Neural cell (in vitro differentiated cells): ENCODE results near the gene CCND1. TPM values are rescaled to one million over a fixed set of nuclear protein-coding genes. Genes with fewer than 3 reads are reported as not detected.

Experiments used
- H2AFZ ChIP-seq: fragments of 200-600, 300-800 bp; sonication (generic), shearing (Covaris generic); 2 replicates; pipeline ENCODE4 v1.6.0; 2014; ENCODE audit warnings: low read depth, mild to moderate bottlenecking, antibody characterized with exemption, low read length, moderate library complexity
- H3F3A ChIP-seq: fragments of 200-600 bp; shearing (Covaris generic); 2 replicates; pipeline ENCODE4 v1.6.1; 2016; ENCODE audit warnings: mild to moderate bottlenecking, moderate library complexity, mixed read lengths, antibody characterized with exemption, low read length; ENCODE audit not compliant: insufficient read depth, poor library complexity, severe bottlenecking
- H3K27ac ChIP-seq: fragments of 200-600, 300-800 bp; sonication (generic), shearing (Covaris generic); 2 replicates; pipeline ENCODE4 v1.5.1; 2014; ENCODE audit warnings: mild to moderate bottlenecking, low read length, moderate library complexity
- H3K27me3 ChIP-seq: fragments of 300-800, 200-600 bp; sonication (generic), shearing (Covaris generic); 2 replicates; pipeline ENCODE4 v1.6.0; 2014; ENCODE audit warnings: mild to moderate bottlenecking, low read depth, low read length, moderate library complexity; ENCODE audit not compliant: insufficient read depth
- H3K36me3 ChIP-seq: fragments of 300-800, 200-600 bp; sonication (generic), shearing (Covaris generic); 2 replicates; pipeline ENCODE4 v1.5.1; 2014; ENCODE audit warnings: mild to moderate bottlenecking, antibody characterized with exemption, low read length, moderate library complexity; ENCODE audit not compliant: insufficient read depth
- H3K4me2 ChIP-seq: fragments of 300-800, 200-600 bp; sonication (generic), shearing (Covaris generic); 2 replicates; pipeline ENCODE4 v1.6.0; 2014; ENCODE audit warnings: mild to moderate bottlenecking, low read length
- H3K4me3 ChIP-seq: fragments of 300-800, 200-600 bp; sonication (generic), shearing (Covaris generic); 2 replicates; pipeline ENCODE4 v1.5.1; 2014; ENCODE audit warnings: mild to moderate bottlenecking, low read length, moderate library complexity
- H3K79me2 ChIP-seq: fragments of 200-600 bp; shearing (Covaris generic); replicated peaks from 2 replicates; pipeline ENCODE4 v1.6.0; 2014; ENCODE audit warnings: mild to moderate bottlenecking, low read length, moderate library complexity; ENCODE audit not compliant: insufficient read depth
- H3K9ac ChIP-seq: fragments of 300-800, 200-600 bp; sonication (generic), shearing (Covaris generic); 2 replicates; pipeline ENCODE4 v1.6.1; 2016; ENCODE audit warnings: mild to moderate bottlenecking, low read length, mixed read lengths
- H3K9me2 ChIP-seq: fragments of 200-600 bp; shearing (Covaris generic); 2 replicates; pipeline ENCODE4 v1.6.1; 2016; ENCODE audit warnings: mild to moderate bottlenecking, low read length, mixed read lengths; ENCODE audit not compliant: insufficient read depth
- H3K9me3 ChIP-seq: fragments of 200-600, 300-800 bp; sonication (generic), shearing (Covaris generic); 2 replicates; pipeline ENCODE4 v1.6.1; 2016; ENCODE audit warnings: mild to moderate bottlenecking, mixed run types, low read length, moderate library complexity, mixed read lengths
- H4K20me1 ChIP-seq: fragments of 200-600 bp; shearing (Covaris generic); 2 replicates; pipeline ENCODE4 v1.6.1; 2016; ENCODE audit warnings: mild to moderate bottlenecking, mixed run types; ENCODE audit not compliant: insufficient read depth
- EP300 ChIP-seq: fragments of 450-650 bp; conservative IDR thresholded peaks from 2 replicates; pipeline ENCODE4 v1.6.1; 2014; ENCODE audit warnings: antibody characterized with exemption, mild to moderate bottlenecking, moderate library complexity; ENCODE audit not compliant: poor library complexity, severe bottlenecking
- EZH2 ChIP-seq: fragments of 200-600, 300-800 bp; shearing (Covaris generic), sonication (generic); IDR thresholded peaks from 2 replicates; pipeline ENCODE4 v1.6.1; 2014; ENCODE audit warnings: antibody characterized with exemption, low read length, borderline replicate concordance, mild to moderate bottlenecking; ENCODE audit not compliant: insufficient read depth, poor library complexity, severe bottlenecking
- MXI1 ChIP-seq: fragments of 450-650 bp; conservative IDR thresholded peaks from 2 replicates; pipeline ENCODE4 v1.6.1; 2014; ENCODE audit warnings: antibody characterized with exemption, mild to moderate bottlenecking; ENCODE audit not compliant: poor library complexity, severe bottlenecking
- POLR2AphosphoS5 ChIP-seq: IDR thresholded peaks from 2 replicates; pipeline ENCODE4 v1.6.1; 2012
- RAD21 ChIP-seq: fragments of 450-650 bp; conservative IDR thresholded peaks from 2 replicates; pipeline ENCODE4 v1.6.1; 2014; ENCODE audit warnings: antibody characterized with exemption, mild to moderate bottlenecking, moderate library complexity
- SMC3 ChIP-seq: fragments of 450-650 bp; conservative IDR thresholded peaks from 2 replicates; pipeline ENCODE4 v1.6.1; 2014; ENCODE audit warnings: antibody characterized with exemption, mild to moderate bottlenecking, moderate library complexity; ENCODE audit not compliant: poor library complexity
- TAF1 ChIP-seq: IDR thresholded peaks from 2 replicates; pipeline ENCODE4 v1.6.1; 2012; ENCODE audit warnings: low read depth
- polyA plus RNA-seq: library from polyadenylated mRNA; depleted of rRNA; stranded (reverse); fragments of >200 nt; gene quantifications from 2 replicates; pipeline ENCODE4 v1.2.3, GENCODE V29; 2014
- TF ChIP-seq, protein P1 (sequence below): IDR thresholded peaks from 2 replicates; pipeline ENCODE4 v1.6.1; 2012; ENCODE audit warnings: borderline replicate concordance
- TF ChIP-seq, protein P2 (sequence below): fragments of 450-650 bp; IDR thresholded peaks from 2 replicates; pipeline ENCODE4 v1.5.1; 2014; ENCODE audit warnings: antibody characterized with exemption, mild to moderate bottlenecking, moderate library complexity; ENCODE audit not compliant: poor library complexity, severe bottlenecking

CCND1 gene
- polyA plus RNA-seq, 1 donor from 2014 or later: 2.7 TPM

- H4K20me1 ChIP-seq: no peaks in the 10 kb centered on the region
- no peaks in the 10 kb centered on the region for H3F3A ChIP-seq
- no peaks in the 10 kb centered on the region for H3K79me2 ChIP-seq
Observed at GRCh38 chr11:69646493-69647389, 5.8 kb downstream of the CCND1 start.

GRCh38 chr11:69647390-69647748 lies 6.4 kb downstream of the CCND1 start:
- Histone ChIP-seq H3K9me3 (no peaks in the 10 kb centered on the region), H3K27ac (no peak overlapping the region)

More at GRCh38 chr11:69646493-69647389, 5.8 kb downstream of the CCND1 start:
- Histone ChIP-seq H3K27me3 (peaks cover 23% of the 10 kb centered on the region), H3K9me2 (no peaks in the 10 kb centered on the region), H3K27ac (no peak overlapping the region), H3K4me3 (no peak overlapping the region), H2AFZ (no peak overlapping the region), H3K36me3 (no peaks in the 10 kb centered on the region), H3K9me3 (no peaks in the 10 kb centered on the region), H3K9ac (no peak overlapping the region), H3K4me2 (no peak overlapping the region)
- TF ChIP-seq MXI1 (no peak), TAF1 (no peak), POLR2AphosphoS5 (no peak), EZH2 (no peak)

More at GRCh38 chr11:69647390-69647748, 6.4 kb downstream of the CCND1 start:
- H3K4me2 ChIP-seq: no peak overlapping the region
- no peaks in the 10 kb centered on the region for H3K36me3 ChIP-seq
- no peak overlapping the region for H2AFZ ChIP-seq
- no peak overlapping the region for H3K4me3 ChIP-seq
- H3K9me2 ChIP-seq: no peaks in the 10 kb centered on the region
- no peak for TF ChIP-seq POLR2AphosphoS5
- no peak for TF ChIP-seq EP300
- TF ChIP-seq, protein P1, sequence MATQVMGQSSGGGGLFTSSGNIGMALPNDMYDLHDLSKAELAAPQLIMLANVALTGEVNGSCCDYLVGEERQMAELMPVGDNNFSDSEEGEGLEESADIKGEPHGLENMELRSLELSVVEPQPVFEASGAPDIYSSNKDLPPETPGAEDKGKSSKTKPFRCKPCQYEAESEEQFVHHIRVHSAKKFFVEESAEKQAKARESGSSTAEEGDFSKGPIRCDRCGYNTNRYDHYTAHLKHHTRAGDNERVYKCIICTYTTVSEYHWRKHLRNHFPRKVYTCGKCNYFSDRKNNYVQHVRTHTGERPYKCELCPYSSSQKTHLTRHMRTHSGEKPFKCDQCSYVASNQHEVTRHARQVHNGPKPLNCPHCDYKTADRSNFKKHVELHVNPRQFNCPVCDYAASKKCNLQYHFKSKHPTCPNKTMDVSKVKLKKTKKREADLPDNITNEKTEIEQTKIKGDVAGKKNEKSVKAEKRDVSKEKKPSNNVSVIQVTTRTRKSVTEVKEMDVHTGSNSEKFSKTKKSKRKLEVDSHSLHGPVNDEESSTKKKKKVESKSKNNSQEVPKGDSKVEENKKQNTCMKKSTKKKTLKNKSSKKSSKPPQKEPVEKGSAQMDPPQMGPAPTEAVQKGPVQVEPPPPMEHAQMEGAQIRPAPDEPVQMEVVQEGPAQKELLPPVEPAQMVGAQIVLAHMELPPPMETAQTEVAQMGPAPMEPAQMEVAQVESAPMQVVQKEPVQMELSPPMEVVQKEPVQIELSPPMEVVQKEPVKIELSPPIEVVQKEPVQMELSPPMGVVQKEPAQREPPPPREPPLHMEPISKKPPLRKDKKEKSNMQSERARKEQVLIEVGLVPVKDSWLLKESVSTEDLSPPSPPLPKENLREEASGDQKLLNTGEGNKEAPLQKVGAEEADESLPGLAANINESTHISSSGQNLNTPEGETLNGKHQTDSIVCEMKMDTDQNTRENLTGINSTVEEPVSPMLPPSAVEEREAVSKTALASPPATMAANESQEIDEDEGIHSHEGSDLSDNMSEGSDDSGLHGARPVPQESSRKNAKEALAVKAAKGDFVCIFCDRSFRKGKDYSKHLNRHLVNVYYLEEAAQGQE: no peak
- TF ChIP-seq RAD21: no peak
- TF ChIP-seq, protein P2, sequence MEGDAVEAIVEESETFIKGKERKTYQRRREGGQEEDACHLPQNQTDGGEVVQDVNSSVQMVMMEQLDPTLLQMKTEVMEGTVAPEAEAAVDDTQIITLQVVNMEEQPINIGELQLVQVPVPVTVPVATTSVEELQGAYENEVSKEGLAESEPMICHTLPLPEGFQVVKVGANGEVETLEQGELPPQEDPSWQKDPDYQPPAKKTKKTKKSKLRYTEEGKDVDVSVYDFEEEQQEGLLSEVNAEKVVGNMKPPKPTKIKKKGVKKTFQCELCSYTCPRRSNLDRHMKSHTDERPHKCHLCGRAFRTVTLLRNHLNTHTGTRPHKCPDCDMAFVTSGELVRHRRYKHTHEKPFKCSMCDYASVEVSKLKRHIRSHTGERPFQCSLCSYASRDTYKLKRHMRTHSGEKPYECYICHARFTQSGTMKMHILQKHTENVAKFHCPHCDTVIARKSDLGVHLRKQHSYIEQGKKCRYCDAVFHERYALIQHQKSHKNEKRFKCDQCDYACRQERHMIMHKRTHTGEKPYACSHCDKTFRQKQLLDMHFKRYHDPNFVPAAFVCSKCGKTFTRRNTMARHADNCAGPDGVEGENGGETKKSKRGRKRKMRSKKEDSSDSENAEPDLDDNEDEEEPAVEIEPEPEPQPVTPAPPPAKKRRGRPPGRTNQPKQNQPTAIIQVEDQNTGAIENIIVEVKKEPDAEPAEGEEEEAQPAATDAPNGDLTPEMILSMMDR: no peak
- no peak for TF ChIP-seq EZH2
- no peak for TF ChIP-seq SMC3
- TF ChIP-seq MXI1: no peak
- no peak for TF ChIP-seq TAF1
- no peaks in the 10 kb centered on the region for H3F3A ChIP-seq
- H4K20me1 ChIP-seq: no peaks in the 10 kb centered on the region
- H3K27me3 ChIP-seq: peaks cover 17% of the 10 kb centered on the region
- no peaks in the 10 kb centered on the region for H3K79me2 ChIP-seq
- no peak overlapping the region for H3K9ac ChIP-seq
